SK-N-SH treated with all-trans-retinoic acid at 6 μM for 48 hours (cell line): ENCODE measurements around the gene MCTP2.

Experiments
- ATAC-seq: fragments of 200-7000 bp; cut with Tn5 transposase; 3 replicates; pipeline ENCODE4 v1.9.1; 2020; ENCODE audit warnings: mild to moderate bottlenecking, moderate library complexity
- ARNTL ChIP-seq: fragments of 450-650 bp; formaldehyde crosslinking; IDR thresholded peaks from 2 replicates; pipeline ENCODE4 v1.5.0; 2020; ENCODE audit warnings: low read depth, mild to moderate bottlenecking, moderate library complexity, borderline replicate concordance
- BACH2 ChIP-seq: fragments of 250-450 bp; sonication (Bioruptor Pico); IDR thresholded peaks from 2 replicates; pipeline ENCODE4 v1.9.0; 2021; ENCODE audit warnings: mild to moderate bottlenecking, borderline replicate concordance
- CREB5 ChIP-seq: fragments of 250-450 bp; sonication (Bioruptor Pico); IDR thresholded peaks from 2 replicates; pipeline ENCODE4 v1.5.1; 2020; ENCODE audit warnings: low read depth, mild to moderate bottlenecking, moderate library complexity
- CSDC2 ChIP-seq: fragments of 250-450 bp; sonication (Bioruptor Pico); IDR thresholded peaks from 2 replicates; pipeline ENCODE4 v1.5.0; 2020; ENCODE audit warnings: mild to moderate bottlenecking, moderate library complexity
- CSRNP3 ChIP-seq: fragments of 250-450 bp; sonication (Bioruptor Pico); IDR thresholded peaks from 2 replicates; pipeline ENCODE4 v1.5.1; 2021; ENCODE audit warnings: mild to moderate bottlenecking, moderate library complexity
- ESRRG ChIP-seq: fragments of 250-450 bp; sonication (Bioruptor Pico); IDR thresholded peaks from 2 replicates; pipeline ENCODE4 v1.6.1; 2021; ENCODE audit warnings: mild to moderate bottlenecking
- GLIS3 ChIP-seq: fragments of 250-450 bp; sonication (Bioruptor Pico); IDR thresholded peaks from 2 replicates; pipeline ENCODE4 v1.5.0; 2020; ENCODE audit warnings: mild to moderate bottlenecking, moderate library complexity
- ISL1 ChIP-seq: fragments of 250-450 bp; sonication (Bioruptor Pico); IDR thresholded peaks from 2 replicates; pipeline ENCODE4 v2.1.2; 2022; ENCODE audit warnings: mild to moderate bottlenecking, moderate library complexity
- OSR1 ChIP-seq: fragments of 250-450 bp; sonication (Bioruptor Pico); IDR thresholded peaks from 2 replicates; pipeline ENCODE4 v1.8.0; 2022; ENCODE audit warnings: moderate library complexity, mild to moderate bottlenecking, inconsistent platforms
- PATZ1 ChIP-seq: fragments of 250-450 bp; sonication (Bioruptor Pico); IDR thresholded peaks from 2 replicates; pipeline ENCODE4 v1.8.0; 2020; ENCODE audit warnings: mild to moderate bottlenecking, moderate library complexity, borderline replicate concordance
- POU6F1 ChIP-seq: fragments of 250-450 bp; sonication (Bioruptor Pico); IDR thresholded peaks from 2 replicates; pipeline ENCODE4 v1.8.0; 2021; ENCODE audit warnings: low read depth, mild to moderate bottlenecking, moderate library complexity, borderline replicate concordance
- PPARA ChIP-seq: fragments of 250-450 bp; sonication (Bioruptor Pico); IDR thresholded peaks from 2 replicates; pipeline ENCODE4 v1.5.0; 2020; ENCODE audit warnings: mild to moderate bottlenecking, borderline replicate concordance
- SNAI2 ChIP-seq: fragments of 250-450 bp; sonication (Bioruptor Pico); IDR thresholded peaks from 2 replicates; pipeline ENCODE4 v1.5.0; 2020; ENCODE audit warnings: mild to moderate bottlenecking, moderate library complexity
- TOX ChIP-seq: fragments of 250-450 bp; sonication (Bioruptor Pico); IDR thresholded peaks from 2 replicates; pipeline ENCODE4 v1.8.0; 2021; ENCODE audit warnings: mild to moderate bottlenecking, moderate library complexity, borderline replicate concordance
- TSHZ2 ChIP-seq: fragments of 250-450 bp; sonication (Bioruptor Pico); IDR thresholded peaks from 2 replicates; pipeline ENCODE4 v1.5.0; 2020; ENCODE audit warnings: mild to moderate bottlenecking, moderate library complexity
- ZC3H10 ChIP-seq: fragments of 250-450 bp; sonication (Bioruptor Pico); IDR thresholded peaks from 2 replicates; pipeline ENCODE4 v1.5.1; 2021; ENCODE audit warnings: mild to moderate bottlenecking, moderate library complexity
- ZFP3 ChIP-seq: fragments of 250-450 bp; sonication (Bioruptor Pico); IDR thresholded peaks from 2 replicates; pipeline ENCODE4 v1.5.0; 2020; ENCODE audit warnings: mild to moderate bottlenecking, moderate library complexity
- ZFP30 ChIP-seq: fragments of 450-650 bp; formaldehyde crosslinking; IDR thresholded peaks from 2 replicates; pipeline ENCODE4 v1.5.0; 2022; ENCODE audit warnings: mild to moderate bottlenecking, moderate library complexity

MCTP2 gene

GRCh38 chr15:94298364-94298763, 67.0 kb downstream of the MCTP2 start (continued):
- TF ChIP-seq POU6F1 (CRISPR knock-in tag) (no peak), ZC3H10 (CRISPR knock-in tag) (no peak)

- ATAC-seq = no peak
- no peak for TF ChIP-seq ZFP3 (CRISPR knock-in tag)
- no peak for TF ChIP-seq ZC3H10 (CRISPR knock-in tag)
- no peak for TF ChIP-seq ISL1
- no peak for TF ChIP-seq ARNTL (CRISPR knock-in tag)
- TF ChIP-seq PPARA (CRISPR knock-in tag) = no peak
- no peak for TF ChIP-seq CSDC2 (CRISPR knock-in tag)
- no peak for TF ChIP-seq CREB5
- no peak for TF ChIP-seq SNAI2 (CRISPR knock-in tag)
Observed at GRCh38 chr15:94300612-94301011, 69.3 kb downstream of the MCTP2 start.

- no peak for ATAC-seq
Observed at GRCh38 chr15:94305133-94305532, 73.8 kb downstream of the MCTP2 start.

GRCh38 chr15:94306700-94307650, 75.6 kb downstream of the MCTP2 start:
- no peak for ATAC-seq
- TF ChIP-seq OSR1 (CRISPR knock-in tag) = no peak
- no peak for TF ChIP-seq TSHZ2
- no peak for TF ChIP-seq GLIS3 (CRISPR knock-in tag)
- TF ChIP-seq PPARA (CRISPR knock-in tag) = no peak
- TF ChIP-seq PATZ1 (CRISPR knock-in tag) = no peak
- TF ChIP-seq ZFP30 (CRISPR knock-in tag) = no peak
- TF ChIP-seq ESRRG = no peak

More at GRCh38 chr15:94305133-94305532, 73.8 kb downstream of the MCTP2 start:
- TF ChIP-seq TSHZ2 (no peak), ISL1 (no peak), BACH2 (CRISPR knock-in tag) (no peak), TOX (no peak), ZFP3 (CRISPR knock-in tag) (no peak), ARNTL (CRISPR knock-in tag) (no peak), GLIS3 (CRISPR knock-in tag) (no peak), CSRNP3 (CRISPR knock-in tag) (no peak)
